Effector memory CD8-positive, alpha-beta T cell (primary cell): ENCODE data around the gene EYS.
"Not testable (repeated sequence)": the region's sequence is repeated elsewhere in the genome, so short reads cannot be mapped to it uniquely, and the experiment has no call there.

ENCODE experiments used
- ATAC-seq: fragments of 150-1000 bp; cut with Tn5 transposase; replicated peaks from 2 replicates; pipeline ENCODE4 v1.10.0; 2021; ENCODE audit warnings: mild to moderate bottlenecking, moderate library complexity
- DNase-seq, 3 experiments: peaks; one replicate each; pipeline ENCODE4 v3.0.0; 2021
- H3K27ac Mint-ChIP-seq, 2 donors: one replicate each; pipeline ENCODE4 v1.8.0; 2022; ENCODE audit warnings: mild to moderate bottlenecking in 2 of 2, mixed read lengths in 2 of 2, moderate library complexity in 2 of 2
- H3K27me3 Mint-ChIP-seq, 2 donors: one replicate each; pipeline ENCODE4 v1.8.0; 2022; ENCODE audit warnings: mixed read lengths in 2 of 2
- H3K36me3 Mint-ChIP-seq: one replicate; pipeline ENCODE4 v1.8.0; 2022; ENCODE audit warnings: mild to moderate bottlenecking, moderate library complexity, mixed read lengths; ENCODE audit not compliant: insufficient read depth
- H3K4me1 Mint-ChIP-seq, 2 donors: one replicate each; pipeline ENCODE4 v1.8.0; 2022; ENCODE audit warnings: low read depth in 2 of 2, mixed read lengths in 2 of 2
- H3K4me3 Mint-ChIP-seq, 2 donors: one replicate each; pipeline ENCODE4 v1.8.0; 2022; ENCODE audit warnings: mild to moderate bottlenecking in 2 of 2, mixed read lengths in 2 of 2, moderate library complexity in 2 of 2
- H3K9me3 Mint-ChIP-seq, 2 donors: one replicate each; pipeline ENCODE4 v1.8.0; 2022; ENCODE audit warnings: mixed read lengths in 2 of 2

The EYS gene

GRCh38 chr6:64469405-64469804 lies 1237.6 kb downstream of the EYS start:
- not testable (repeated sequence) for ATAC-seq, H3K4me3 Mint-ChIP-seq, H3K27ac Mint-ChIP-seq, DNase-seq, H3K36me3 Mint-ChIP-seq, H3K4me1 Mint-ChIP-seq, H3K27me3 Mint-ChIP-seq
- H3K9me3 Mint-ChIP-seq, result peaks cover 15 to 29% of the 10 kb centered on the region in 2 donors

GRCh38 chr6:64467656-64468055 lies 1239.4 kb downstream of the EYS start:
- Mint-ChIP-seq H3K27me3 (no peaks in the 10 kb centered on the region), H3K27ac (no peak overlapping the region), H3K4me3 (no peak overlapping the region), H3K9me3 (peaks cover 15 to 29% of the 10 kb centered on the region in 2 donors), H3K4me1 (no peaks in the 10 kb centered on the region), H3K36me3 (no peaks in the 10 kb centered on the region)
- ATAC-seq (no peak), DNase-seq (no peak)

- Mint-ChIP-seq H3K27ac (no peak overlapping the region), H3K36me3 (peaks cover 3% of the 10 kb centered on the region)
Observed at GRCh38 chr6:64459411-64459944, 1247.5 kb downstream of the EYS start.

DNA sequence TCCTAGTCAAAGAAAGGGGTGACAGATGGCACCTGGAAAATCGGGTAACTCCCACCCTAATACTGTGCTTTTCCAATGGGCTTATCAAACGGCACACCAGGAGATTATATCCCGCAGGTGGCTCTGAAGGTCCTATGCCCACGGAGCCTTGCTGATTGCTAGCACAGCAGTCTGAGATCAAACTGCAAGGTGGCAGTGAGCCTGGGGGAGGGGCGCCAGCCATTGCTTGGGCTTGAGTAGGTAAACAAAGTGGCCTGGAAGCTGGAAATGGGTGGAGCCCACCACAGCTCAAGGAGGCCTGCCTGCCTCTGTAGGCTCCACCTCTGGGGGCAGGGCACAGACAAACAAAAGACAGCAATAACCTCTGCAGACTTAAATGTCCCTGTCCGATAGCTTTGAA lies 1258.9 kb downstream of the EYS start:
- H3K4me1 Mint-ChIP-seq, DNase-seq, H3K36me3 Mint-ChIP-seq, ATAC-seq, H3K27me3 Mint-ChIP-seq, H3K4me3 Mint-ChIP-seq, H3K27ac Mint-ChIP-seq: not testable (repeated sequence)
- H3K9me3 Mint-ChIP-seq, result peaks cover 9 to 32% of the 10 kb centered on the region in 2 donors

More at GRCh38 chr6:64459411-64459944, 1247.5 kb downstream of the EYS start:
- ATAC-seq (no peak), DNase-seq (no peak)
- no peaks in the 10 kb centered on the region for H3K4me1 Mint-ChIP-seq
- H3K4me3 Mint-ChIP-seq, result no peak overlapping the region
- H3K27me3 Mint-ChIP-seq, result no peaks in the 10 kb centered on the region
- peaks cover 2 to 8% of the 10 kb centered on the region in 2 donors for H3K9me3 Mint-ChIP-seq

DNA sequence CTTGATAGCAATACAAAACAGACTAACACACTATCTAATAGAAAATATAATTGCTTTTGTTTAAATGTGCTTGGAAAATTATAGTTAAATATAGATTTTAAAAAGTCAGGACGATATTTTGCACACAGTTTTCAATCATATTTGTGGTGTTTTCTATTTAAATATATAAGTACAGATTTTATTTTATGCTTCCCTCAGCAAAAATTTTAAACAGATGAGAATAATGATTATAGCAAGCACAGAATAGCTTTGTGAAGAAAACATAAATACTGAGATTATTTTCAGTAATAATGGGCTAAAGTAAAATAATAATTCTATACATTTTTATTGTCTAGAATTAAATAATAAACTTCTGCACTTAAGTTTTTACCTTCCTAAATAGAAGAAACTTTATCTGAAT lies 1262.0 kb downstream of the EYS start:
- DNase-seq (no peak), ATAC-seq (no peak)
- Mint-ChIP-seq H3K27me3 (no peaks in the 10 kb centered on the region), H3K36me3 (no peaks in the 10 kb centered on the region), H3K4me3 (no peak overlapping the region), H3K9me3 (peaks cover 4 to 20% of the 10 kb centered on the region in 2 donors), H3K4me1 (no peaks in the 10 kb centered on the region), H3K27ac (no peak overlapping the region)

GRCh38 chr6:64439274-64439673 lies 1267.8 kb downstream of the EYS start:
- Mint-ChIP-seq H3K4me1 (no peaks in the 10 kb centered on the region), H3K27me3 (no peaks in the 10 kb centered on the region), H3K4me3 (no peak overlapping the region), H3K27ac (no peak overlapping the region), H3K36me3 (no peaks in the 10 kb centered on the region), H3K9me3 (peaks cover 2 to 7% of the 10 kb centered on the region in 2 donors)
- ATAC-seq (no peak), DNase-seq (no peak)

DNA sequence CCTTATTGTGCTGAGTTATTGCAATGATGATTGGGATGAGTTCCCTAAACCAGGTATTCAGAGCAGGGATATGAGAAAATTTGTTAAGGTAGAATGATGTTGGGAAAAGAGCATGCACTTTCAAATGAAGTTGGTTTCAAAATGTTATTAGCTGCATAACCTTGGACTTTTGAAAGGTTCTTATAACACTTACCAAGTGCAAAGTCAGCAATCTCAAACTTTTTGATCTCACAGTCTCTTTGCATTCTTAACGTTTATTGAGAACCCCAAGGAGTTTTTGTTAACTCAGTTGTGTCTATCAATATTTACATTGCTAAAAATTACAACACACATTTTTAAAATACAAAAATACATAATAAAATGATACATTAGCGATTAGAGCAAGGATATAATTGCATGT lies 1269.0 kb downstream of the EYS start:
- no peak overlapping the region for H3K4me3 Mint-ChIP-seq
- DNase-seq, result no peak
- H3K36me3 Mint-ChIP-seq, result no peaks in the 10 kb centered on the region
- H3K4me1 Mint-ChIP-seq, result no peaks in the 10 kb centered on the region
- no peak overlapping the region for H3K27ac Mint-ChIP-seq
- peaks cover 0 to 4% of the 10 kb centered on the region in 2 donors for H3K9me3 Mint-ChIP-seq
- ATAC-seq, result no peak
- no peaks in the 10 kb centered on the region for H3K27me3 Mint-ChIP-seq

DNA sequence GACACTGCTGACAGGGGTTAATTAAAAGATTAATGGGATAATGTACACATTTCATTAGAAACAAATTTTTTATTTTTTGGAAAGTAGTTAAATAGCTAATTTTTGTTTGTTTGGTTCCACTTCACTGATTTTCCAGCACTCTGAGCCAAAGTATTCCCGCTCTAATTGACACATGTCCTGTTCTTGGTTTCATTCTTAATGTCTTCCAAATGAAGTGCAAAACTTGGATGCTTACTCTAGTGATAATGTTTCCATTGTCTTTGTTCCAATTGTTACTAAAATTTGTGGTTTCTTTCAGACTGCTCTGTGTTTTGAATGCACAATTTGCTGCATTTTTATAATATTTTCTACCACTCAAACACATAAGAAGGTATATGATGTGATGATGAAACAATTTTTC lies 1277.1 kb downstream of the EYS start:
- H3K4me1 Mint-ChIP-seq, result no peaks in the 10 kb centered on the region
- ATAC-seq (no peak), DNase-seq (no peak)
- H3K9me3 Mint-ChIP-seq, result peaks cover 2 to 4% of the 10 kb centered on the region in 2 donors
- H3K27ac Mint-ChIP-seq, result no peak overlapping the region
- no peaks in the 10 kb centered on the region for H3K36me3 Mint-ChIP-seq
- no peaks in the 10 kb centered on the region for H3K27me3 Mint-ChIP-seq
- no peak overlapping the region for H3K4me3 Mint-ChIP-seq

GRCh38 chr6:64428186-64428585 lies 1278.8 kb downstream of the EYS start:
- no peak for DNase-seq
- Mint-ChIP-seq H3K4me1 (no peaks in the 10 kb centered on the region), H3K27ac (no peak overlapping the region), H3K9me3 (peaks cover 5 to 9% of the 10 kb centered on the region in 2 donors), H3K4me3 (no peak overlapping the region), H3K36me3 (no peaks in the 10 kb centered on the region), H3K27me3 (no peaks in the 10 kb centered on the region)
- no peak for ATAC-seq

GRCh38 chr6:64415926-64416325 lies 1291.1 kb downstream of the EYS start:
- DNase-seq (no peak), ATAC-seq (no peak)
- H3K36me3 Mint-ChIP-seq, result no peaks in the 10 kb centered on the region

DNA sequence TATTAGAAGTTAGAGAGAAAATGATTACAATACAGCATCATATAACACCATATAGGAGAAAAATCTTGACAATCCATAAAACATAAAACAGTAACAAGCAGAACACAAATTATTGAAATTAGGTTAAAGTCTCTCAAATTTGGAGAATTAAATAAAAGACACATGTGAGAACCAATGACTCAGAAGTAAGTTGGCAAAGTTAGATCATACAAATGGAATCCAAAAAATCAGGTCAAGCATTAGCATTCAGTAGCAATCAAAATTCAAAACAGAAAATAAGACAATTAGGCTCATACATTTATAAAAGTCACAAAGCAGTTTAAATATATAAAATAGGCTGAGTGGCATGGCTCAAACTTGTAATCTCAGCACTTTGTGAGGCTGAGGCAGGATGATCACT lies 1295.8 kb downstream of the EYS start:
- Mint-ChIP-seq H3K27me3 (no peaks in the 10 kb centered on the region), H3K27ac (no peak overlapping the region), H3K9me3 (peaks cover 9 to 18% of the 10 kb centered on the region in 2 donors), H3K36me3 (peaks cover 4% of the 10 kb centered on the region), H3K4me3 (no peak overlapping the region), H3K4me1 (no peaks in the 10 kb centered on the region)
- DNase-seq (no peak), ATAC-seq (no peak)

More at GRCh38 chr6:64415926-64416325, 1291.1 kb downstream of the EYS start:
- H3K27me3 Mint-ChIP-seq, result no peaks in the 10 kb centered on the region
- H3K4me1 Mint-ChIP-seq, result no peaks in the 10 kb centered on the region
- no peak overlapping the region for H3K27ac Mint-ChIP-seq
- H3K9me3 Mint-ChIP-seq, result peaks cover 12 to 15% of the 10 kb centered on the region in 2 donors
- H3K4me3 Mint-ChIP-seq, result no peak overlapping the region

DNA sequence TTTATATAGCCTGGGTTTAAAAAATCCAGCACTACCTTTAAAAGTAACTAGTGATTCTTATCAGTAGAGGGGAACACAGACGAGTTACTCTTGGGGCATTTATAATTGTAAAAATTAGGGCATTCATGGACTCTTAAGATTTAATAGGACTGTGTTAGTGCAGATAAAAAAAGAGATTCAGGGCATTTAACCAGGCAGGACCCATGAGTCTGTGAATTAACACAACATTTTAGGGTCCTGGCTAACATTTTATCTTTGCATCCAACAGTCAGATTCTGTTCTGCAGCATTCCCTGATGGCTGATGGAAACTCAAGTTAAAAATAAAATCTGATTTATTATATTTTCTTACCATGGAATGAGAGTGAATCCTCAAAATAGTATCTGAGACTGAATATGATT lies 1297.1 kb downstream of the EYS start:
- DNase-seq (no peak), ATAC-seq (no peak)
- no peaks in the 10 kb centered on the region for H3K27me3 Mint-ChIP-seq
- H3K4me3 Mint-ChIP-seq, result no peak overlapping the region
- H3K9me3 Mint-ChIP-seq, result peaks cover 9 to 18% of the 10 kb centered on the region in 2 donors
- H3K4me1 Mint-ChIP-seq, result no peaks in the 10 kb centered on the region
- no peak overlapping the region for H3K27ac Mint-ChIP-seq
- peaks cover 4% of the 10 kb centered on the region for H3K36me3 Mint-ChIP-seq

- Mint-ChIP-seq H3K36me3 (no peaks in the 10 kb centered on the region), H3K27me3 (no peaks in the 10 kb centered on the region), H3K27ac (no peak overlapping the region), H3K9me3 (peaks cover 6 to 8% of the 10 kb centered on the region in 2 donors), H3K4me3 (no peak overlapping the region), H3K4me1 (no peaks in the 10 kb centered on the region)
- no peak for DNase-seq
- no peak for ATAC-seq
Observed at GRCh38 chr6:64404396-64404795, 1302.6 kb downstream of the EYS start.

GRCh38 chr6:64383277-64383676 lies 1323.7 kb downstream of the EYS start:
- no peak overlapping the region for H3K27ac Mint-ChIP-seq

GRCh38 chr6:64376394-64376793 lies 1330.6 kb downstream of the EYS start:
- Mint-ChIP-seq H3K4me3 (no peak overlapping the region), H3K27ac (no peak overlapping the region), H3K36me3 (no peaks in the 10 kb centered on the region), H3K27me3 (no peaks in the 10 kb centered on the region), H3K4me1 (no peaks in the 10 kb centered on the region), H3K9me3 (peaks cover 7 to 18% of the 10 kb centered on the region in 2 donors)
- DNase-seq (no peak), ATAC-seq (no peak)

More at GRCh38 chr6:64383277-64383676, 1323.7 kb downstream of the EYS start:
- Mint-ChIP-seq H3K36me3 (no peaks in the 10 kb centered on the region), H3K4me3 (no peak overlapping the region), H3K4me1 (no peaks in the 10 kb centered on the region), H3K9me3 (peaks cover 0 to 13% of the 10 kb centered on the region in 2 donors), H3K27me3 (no peaks in the 10 kb centered on the region)
- DNase-seq (no peak), ATAC-seq (no peak)
